Psoas muscle (tissue), 8 donors: ENCODE measurements around the gene TRPC4AP. TPM values are rescaled to one million over a fixed set of nuclear protein-coding genes. Genes with fewer than 3 reads are reported as not detected.

ENCODE experiments used
- ATAC-seq, 4 donors: fragments of 200-7000 bp; cut with Tn5 transposase; one replicate each; pipeline ENCODE4 v1.9.1; 2020; ENCODE audit warnings: moderate library complexity in 3 of 4, mild to moderate bottlenecking in 2 of 4
- DNase-seq, 2 donors: peaks; one replicate each; pipeline ENCODE4 v3.0.0-alpha.2; 2020
- H3K27ac ChIP-seq: fragments of 200-600 bp; one replicate; pipeline ENCODE4 v1.8.0; 2022
- H3K27me3 ChIP-seq, 3 donors: fragments of 200-600 bp in 1 of 3; one replicate each; pipeline versions ENCODE4 v1.6.1 to v1.8.0; 2013 to 2022; ENCODE audit warnings: low read length in 2 of 3, mild to moderate bottlenecking in 2 of 3, moderate library complexity in 1 of 3; ENCODE audit not compliant: insufficient read depth in 3 of 3
- H3K36me3 ChIP-seq, 2 donors: fragments of 200-600 bp in 1 of 2; one replicate each; pipeline versions ENCODE4 v1.6.1 to v1.8.0; 2013 to 2022; ENCODE audit warnings: low read depth in 1 of 2, mild to moderate bottlenecking in 1 of 2, moderate library complexity in 1 of 2; ENCODE audit not compliant: insufficient read depth in 1 of 2
- H3K4me1 ChIP-seq: fragments of 200-600 bp; one replicate; pipeline ENCODE4 v1.8.0; 2022
- H3K4me3 ChIP-seq: fragments of 200-600 bp; one replicate; pipeline ENCODE4 v1.8.0; 2022; ENCODE audit warnings: mild to moderate bottlenecking
- H3K9me3 ChIP-seq: fragments of 200-600 bp; one replicate; pipeline ENCODE4 v1.8.0; 2022
- CTCF ChIP-seq: fragments of 200-600 bp; IDR thresholded peaks from one replicate; pipeline ENCODE4 v1.8.0; 2022; ENCODE audit warnings: antibody characterized with exemption
- WGBS, 3 donors: extraction: QIAGEN DNeasy Blood & Tissue Kit; methylation state at CpG; one replicate each; pipeline versions ENCODE4 v1.1.6 to v1.1.7; 2013; 5-methylcytosine and 5-hydroxymethylcytosine counted together
- intact Hi-C, 2 donors: fragments of 100-400 bp; cut with DNase I; formaldehyde crosslinking; loops; one replicate each; pipeline versions ENCODE4 v1.11.0 to v1.14.2; 2022
- polyA plus RNA-seq, 3 donors: library from polyadenylated mRNA; stranded (reverse); fragments of 200-250 nt; gene quantifications; one replicate each; pipeline ENCODE4 v1.2.3, GENCODE V29; 2013
- total RNA-seq, 4 donors: library from RNA; stranded (reverse); fragmentation: NEBNext Ultra II Directional in 2 of 4; extraction: Animal tissue kit (Norgen Biotek cat#: 25700) in 2 of 4; gene quantifications; one replicate each; pipeline versions ENCODE4 v1.2.1 to v1.2.4, GENCODE V29; 2021 to 2023
- donor health status: healthy with polysubstance abuse.
- donor health status: DM: no; HTN: no; CAD: no; lungs with moderate emphysema.
- donor health status: Bipolar disorder and iron deficiency.
- donor health status: healthy.
- donor health status: DM: yes; HTN: yes; CAD: no.
- donor health status: DM: no; HTN: no; CAD: no.
- donor health status: DM: no; HTN: no; CAD: no.
- donor health status: DM: yes; HTN: yes; CAD: no.

TRPC4AP gene
- total and polyA plus RNA-seq, 7 donors, result 36.0 to 62.3 (median 51.7) TPM

- H3K9me3 ChIP-seq, result no peaks in the 10 kb centered on the region
- H3K27ac ChIP-seq, result peak overlapping the region; percentile 36
- DNase-seq (no peak), ATAC-seq (no peak)
- H3K4me1 ChIP-seq, result no peaks in the 10 kb centered on the region
- H3K36me3 ChIP-seq, result peaks cover 2 to 77% of the 10 kb centered on the region in 2 donors
- no peak for TF ChIP-seq CTCF
- intact Hi-C loops, result no loop called here
- H3K27me3 ChIP-seq, result no peaks in the 10 kb centered on the region
- WGBS, 3 donors, result 69 to 73% (median 71%) methylated on average over 14 of the region's 14 CpGs
- no peak overlapping the region for H3K4me3 ChIP-seq
Measured at GRCh38 chr20:34994509-34995131, 98.0 kb downstream of the TRPC4AP start.

GRCh38 chr20:34993941-34994508 lies 98.6 kb downstream of the TRPC4AP start:
- Histone ChIP-seq H3K4me1 (no peaks in the 10 kb centered on the region), H3K9me3 (no peaks in the 10 kb centered on the region), H3K4me3 (no peak overlapping the region), H3K27me3 (no peaks in the 10 kb centered on the region), H3K36me3 (peaks cover 2 to 74% of the 10 kb centered on the region in 2 donors), H3K27ac (peak overlapping the region; percentile 36)
- intact Hi-C loops, result no loop called here
- TF ChIP-seq CTCF, result no peak
- whole genome bisulfite sequencing, 3 donors, result 77 to 87% (median 83%) methylated on average over 22 of the region's 22 CpGs
- DNase-seq, result no peak
- peak; percentile 10 to 62 (median 51) for ATAC-seq

- ATAC-seq (peak in 2 of 4 donors; percentile 2 to 4), DNase-seq (no peak)
- H3K27me3 ChIP-seq, result no peaks in the 10 kb centered on the region
- H3K9me3 ChIP-seq, result no peaks in the 10 kb centered on the region
- intact Hi-C loops, result no loop called here
- 75 to 83% (median 80%) methylated on average over 20 of the region's 20 CpGs for WGBS, 3 donors
- peaks cover 0 to 62% of the 10 kb centered on the region in 2 donors for H3K36me3 ChIP-seq
- no peaks in the 10 kb centered on the region for H3K4me1 ChIP-seq
- TF ChIP-seq CTCF, result no peak
- H3K4me3 ChIP-seq, result no peak overlapping the region
- peak overlapping the region; percentile 23 for H3K27ac ChIP-seq
Measured at GRCh38 chr20:34992751-34993417, 99.7 kb downstream of the TRPC4AP start.

GRCh38 chr20:34990661-34991214 lies 101.9 kb downstream of the TRPC4AP start:
- WGBS, 3 donors, result 77 to 81% (median 79%) methylated on average over 18 of the region's 18 CpGs
- ATAC-seq (no peak), DNase-seq (no peak)
- Histone ChIP-seq H3K27ac (no peak overlapping the region), H3K4me1 (no peaks in the 10 kb centered on the region), H3K36me3 (peaks cover 0 to 46% of the 10 kb centered on the region in 2 donors), H3K27me3 (no peaks in the 10 kb centered on the region), H3K9me3 (no peaks in the 10 kb centered on the region), H3K4me3 (no peak overlapping the region)
- TF ChIP-seq CTCF, result no peak
- intact Hi-C loops, result no loop called here
